GM12878 (cell line): Measurements from ENCODE around the gene KATNB1. TPM values are rescaled to one million over a fixed set of nuclear protein-coding genes. Genes with fewer than 3 reads are reported as not detected.
A peak's percentile ranks its signal among the peaks of the same experiment; 100 is the strongest.

Experiments
- BCLAF1 ChIP-seq: fragments of 450-650 bp; IDR thresholded peaks from 2 replicates; pipeline ENCODE4 v1.6.1; 2017; ENCODE audit warnings: antibody characterized with exemption, mild to moderate bottlenecking, moderate library complexity
- E4F1 ChIP-seq: fragments of 450-650 bp; IDR thresholded peaks from 2 replicates; pipeline ENCODE4 v1.6.1; 2018; ENCODE audit warnings: borderline replicate concordance, mild to moderate bottlenecking; ENCODE audit not compliant: partially characterized antibody
- EP300 ChIP-seq, 2 experiments: fragments of 150-350 bp in 1 of 2; IDR thresholded peaks; 2 replicates each; pipeline ENCODE4 v1.6.1; 2011 to 2012; ENCODE audit warnings: low read depth in 2 of 2, low read length in 2 of 2, borderline replicate concordance in 1 of 2, improper control_type of control experiment in 1 of 2, inconsistent platforms in 1 of 2; ENCODE audit not compliant: control insufficient read depth in 1 of 2
- ESRRA ChIP-seq: IDR thresholded peaks from 2 replicates; pipeline ENCODE4 v1.6.1; 2012; ENCODE audit warnings: mild to moderate bottlenecking, low read length, improper control_type of control experiment
- HDGF ChIP-seq: fragments of 450-650 bp; IDR thresholded peaks from 2 replicates; pipeline ENCODE4 v1.6.1; 2016; ENCODE audit warnings: antibody characterized with exemption
- HSF1 ChIP-seq: fragments of 150-350 bp; IDR thresholded peaks from 2 replicates; pipeline ENCODE4 v1.6.1; 2014; ENCODE audit warnings: mild to moderate bottlenecking, low read depth, low read length
- IRF5 ChIP-seq: fragments of 450-650 bp; IDR thresholded peaks from 2 replicates; pipeline ENCODE4 v1.6.1; 2017; ENCODE audit warnings: borderline replicate concordance
- KLF5 ChIP-seq: fragments of 450-650 bp; IDR thresholded peaks from 2 replicates; pipeline ENCODE4 v1.6.1; 2014; ENCODE audit warnings: mild to moderate bottlenecking; ENCODE audit not compliant: partially characterized antibody
- NFIC ChIP-seq: IDR thresholded peaks from 2 replicates; pipeline ENCODE4 v1.6.1; 2012; ENCODE audit warnings: low read depth, mild to moderate bottlenecking, inconsistent platforms, low read length, moderate library complexity
- NR2F1 ChIP-seq: fragments of 450-650 bp; conservative IDR thresholded peaks from 2 replicates; pipeline ENCODE4 v1.6.1; 2017; ENCODE audit warnings: mild to moderate bottlenecking
- PAX8 ChIP-seq: fragments of 450-650 bp; IDR thresholded peaks from 2 replicates; pipeline ENCODE4 v1.6.1; 2017; ENCODE audit warnings: mild to moderate bottlenecking, moderate library complexity
- POLR2A ChIP-seq: IDR thresholded peaks from 2 replicates; pipeline ENCODE4 v1.6.1; 2011; ENCODE audit warnings: low read depth, mild to moderate bottlenecking, low read length
- RELB ChIP-seq: fragments of 450-650 bp; IDR thresholded peaks from 2 replicates; pipeline ENCODE4 v1.6.1; 2017; ENCODE audit warnings: low read depth, mild to moderate bottlenecking, moderate library complexity
- SIX5 ChIP-seq: IDR thresholded peaks from 2 replicates; pipeline ENCODE4 v1.6.1; 2011; ENCODE audit warnings: mild to moderate bottlenecking, low read depth, low read length, moderate library complexity; ENCODE audit not compliant: severe bottlenecking
- SMARCA5 ChIP-seq: fragments of 450-650 bp; IDR thresholded peaks from 2 replicates; pipeline ENCODE4 v1.6.1; 2017; ENCODE audit warnings: mild to moderate bottlenecking
- SMC3 ChIP-seq: IDR thresholded peaks from 2 replicates; pipeline ENCODE4 v1.6.1; 2011; ENCODE audit warnings: low read length, improper control_type of control experiment, borderline replicate concordance
- TAF1 ChIP-seq: IDR thresholded peaks from 2 replicates; pipeline ENCODE4 v1.6.1; 2011; ENCODE audit warnings: mild to moderate bottlenecking, low read depth, low read length, borderline replicate concordance
- YY1 ChIP-seq: IDR thresholded peaks from 2 replicates; pipeline ENCODE4 v1.6.1; 2011; ENCODE audit warnings: low read depth, mild to moderate bottlenecking, low read length
- ZNF384 ChIP-seq: IDR thresholded peaks from 2 replicates; pipeline ENCODE4 v1.6.1; 2012; ENCODE audit warnings: low read depth, mild to moderate bottlenecking, low read length, improper control_type of control experiment, borderline replicate concordance
- ZSCAN29 ChIP-seq: fragments of 450-650 bp; IDR thresholded peaks from 2 replicates; pipeline ENCODE4 v1.6.1; 2017; ENCODE audit warnings: mild to moderate bottlenecking, moderate library complexity
- polyA plus RNA-seq, 11 experiments: library from polyadenylated mRNA; depleted of rRNA in 4 of 11; unstranded in 6 of 11; stranded (reverse) in 5 of 11; fragments of >200 nt; fragmentation: Nextera tagmentation in 4 of 11; fragmentation: Illumina TruSeq in 1 of 11; extraction: Ambion mirVana in 4 of 11; extraction: Trizol in 1 of 11; gene quantifications; 1 replicate in 1 of 11; 2 replicates in 10 of 11; pipeline versions ENCODE4 v1.2.1 to v1.2.3, GENCODE V29; 2011 to 2016; ENCODE audit warnings: inconsistent platforms in 2 of 11, missing spikeins in 2 of 11, low read depth in 1 of 11
- total RNA-seq, 4 experiments: library from RNA; depleted of rRNA in 3 of 4; stranded (reverse); fragments of >200 nt in 3 of 4; fragmentation: Illumina TruSeq in 1 of 4; extraction: Trizol in 1 of 4; gene quantifications; 2 replicates each; pipeline versions ENCODE4 v1.2.1 to v1.2.3, GENCODE V29; 2013 to 2021

The KATNB1 gene
- total and polyA plus RNA-seq, 10 of the 15 experiments (the other 5 are each of a cell fraction or from before 2014, with no cell fraction given): 0.71 to 46.5 (median 19.5) TPM

- TF ChIP-seq HSF1 (no peak), HDGF (0 out of 2 replicates have a peak, but pooled peaks have one; percentile 32), IRF5 (no peak), NFIC (peak; percentile 36; the same call in 1 of the 2 replicates), POLR2A (peak; percentile 61), YY1 (no peak; the same call in 1 of the 2 replicates), TAF1 (no peak), RELB (peak; percentile 67), BCLAF1 (no peak), PAX8 (no peak), SIX5 (no peak), SMC3 (no peak), ESRRA (no peak), EP300 (IDR thresholded peaks at IDR 0.05; ENCODE audit: borderline replicate concordance in 1 of 2, control insufficient read depth in 1 of 2, low read depth in 2 of 2, low read length in 2 of 2) (no peak; a peak in 1 of 4 replicates), KLF5 (no peak), ZSCAN29 (no peak), SMARCA5 (peak; percentile 58; the same call in 1 of the 2 replicates), NR2F1 (no peak), ZNF384 (no peak), E4F1 (no peak)
These were observed 45.6 kb upstream of the KATNB1 start (continued) for GRCh38 chr16:57689762-57690558.
